Measurements from ENCODE around the gene ADRA2B.

DNA sequence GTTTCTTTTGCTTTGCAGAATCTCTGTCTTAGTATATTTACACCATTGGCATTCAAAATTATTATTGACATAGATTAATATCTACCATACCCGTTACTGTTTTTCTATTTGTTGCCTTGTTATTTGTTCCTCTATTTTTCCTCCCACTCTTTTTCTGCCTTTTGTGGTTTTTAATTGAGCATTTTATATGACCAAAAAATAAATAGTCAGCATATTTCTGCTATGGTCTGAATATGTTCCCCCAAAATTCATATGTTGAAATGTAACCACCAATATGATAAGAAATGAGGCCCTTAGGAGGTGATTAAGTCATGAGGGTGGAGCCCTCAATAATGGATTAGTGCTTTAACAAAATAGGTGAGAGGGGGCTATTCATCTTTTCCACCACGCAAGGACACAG lies 35.3 kb downstream of the ADRA2B start:
- TF ChIP-seq CTCF (IDR thresholded peaks at IDR 0.05; ENCODE audit: low read depth, low read length), result no peak
- no peak for TF ChIP-seq POLR2A (IDR thresholded peaks at IDR 0.05; ENCODE audit: extremely low read depth, insufficient read length)
- TF ChIP-seq, protein P1, sequence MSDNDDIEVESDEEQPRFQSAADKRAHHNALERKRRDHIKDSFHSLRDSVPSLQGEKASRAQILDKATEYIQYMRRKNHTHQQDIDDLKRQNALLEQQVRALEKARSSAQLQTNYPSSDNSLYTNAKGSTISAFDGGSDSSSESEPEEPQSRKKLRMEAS (IDR thresholded peaks at IDR 0.05; ENCODE audit: low read depth, low read length), result no peak
